ENCODE results near the gene WIZ. TPM values are rescaled to one million over a fixed set of nuclear protein-coding genes. Genes with fewer than 3 reads are reported as not detected.

WIZ gene
- total and polyA plus RNA-seq, 2 of the 4 experiments (the other 2 are of a cell fraction) = 0.90 to 27.1 TPM

GRCh38 chr19:15468675-15469512, 19.1 kb upstream of the WIZ start (continued):
- no peak for TF ChIP-seq ELK1 (IDR thresholded peaks at IDR 0.05; ENCODE audit: borderline replicate concordance, low read depth, low read length)

- Histone ChIP-seq H3K56ac (ENCODE audit: extremely low read depth, insufficient read depth, low read length) (no peak overlapping the region), H3K79me1 (ENCODE audit: low read depth in 1 of 2, low read length in 2 of 2) (no peaks in the 10 kb centered on the region), H3K36me3 (ENCODE audit: control insufficient read depth, insufficient read depth, low read length) (no peaks in the 10 kb centered on the region), H3K23ac (ENCODE audit: low read depth, low read length) (no peak overlapping the region), H2AK5ac (ENCODE audit: low read depth, low read length) (no peak overlapping the region), H2AK9ac (replicated peaks; ENCODE audit: low read depth, low read length, poor library complexity) (no peak overlapping the region), H3K4me1 (ENCODE audit: control insufficient read depth, insufficient read depth, low read length) (no peaks in the 10 kb centered on the region; the same call in 1 of the 2 replicates), H3K9me3 (ENCODE audit: control insufficient read depth, insufficient read depth, low read length) (no peaks in the 10 kb centered on the region), H4K91ac (ENCODE audit: insufficient read depth, low read depth, low read length) (no peak overlapping the region), H3K4ac (ENCODE audit: low read depth, low read length) (no peak overlapping the region), H3K9ac (ENCODE audit: low read depth, low read length) (no peak overlapping the region), H2BK20ac (ENCODE audit: low read depth, low read length) (no peak overlapping the region), H3K27me3 (ENCODE audit: control insufficient read depth, insufficient read depth, low read length) (peaks cover 26% of the 10 kb centered on the region), H2BK5ac (ENCODE audit: low read depth, low read length, poor library complexity, severe bottlenecking) (no peak overlapping the region), H4K20me1 (ENCODE audit: insufficient read depth, low read length) (no peaks in the 10 kb centered on the region), H2AFZ (replicated peaks; ENCODE audit: low read length, poor library complexity) (no peak overlapping the region), H3K18ac (ENCODE audit: low read depth, low read length) (no peak overlapping the region), H4K8ac (ENCODE audit: low read depth in 2 of 2, low read length in 2 of 2) (no peak overlapping the region), H3K4me3 (ENCODE audit: insufficient read depth, low read depth, low read length) (no peak overlapping the region), H3K14ac (replicated peaks; ENCODE audit: low read depth, low read length) (no peak overlapping the region), H3K27ac (ENCODE audit: insufficient read depth, low read length) (no peak overlapping the region), H4K5ac (ENCODE audit: low read depth, low read length) (no peak overlapping the region), H2BK15ac (ENCODE audit: low read depth, low read length) (no peak overlapping the region), H3K4me2 (ENCODE audit: low read depth, low read length) (no peak overlapping the region), H2BK120ac (ENCODE audit: low read depth, low read length) (no peak overlapping the region), H3K9me1 (ENCODE audit: insufficient read depth, low read length) (no peaks in the 10 kb centered on the region)
- in situ Hi-C loops (cut with MboI; ENCODE audit: low sequenced_read_pairs) = loop anchor here (5.0 kb wide), 1 partner anchor 85 kb away; no protein-coding TSS in a partner anchor
- no TSS peak for BruUV-seq (replicated peaks)
- ChIA-PET CTCF (no interaction called here), POLR2A (ENCODE audit: unreplicated experiment) (no interaction called here)
- WGBS, 2 experiments (ENCODE audit: extremely low coverage in 2 of 2, insufficient read length in 1 of 2) = 71% methylated on average over 1 of the region's 6 CpGs; no CpG with 5 or more reads in 1 of the 2 experiments
- intact Hi-C loops (cut with micrococcal nuclease) = no loop called here
- dilution Hi-C loops (cut with HindIII; ENCODE audit: low sequenced_read_pairs, unreplicated experiment) = no loop called here
- no peak for ATAC-seq (ENCODE audit: low read depth)
- DNase-seq = no peak
- TF ChIP-seq USF2 (IDR thresholded peaks at IDR 0.05; ENCODE audit: low read depth, low read length) (no peak), ELK1 (IDR thresholded peaks at IDR 0.05; ENCODE audit: borderline replicate concordance, low read depth, low read length) (no peak), CEBPB (IDR thresholded peaks at IDR 0.05; ENCODE audit: low read depth, low read length) (peak; percentile 36; the same call in 1 of the 2 replicates)
These were observed 18.0 kb upstream of the WIZ start for GRCh38 chr19:15467734-15468214.

Measured in IMR-90 (cell line).